Eye (tissue), 1 donor: ENCODE data around the gene FOXP4.

Experiments used
- DNase-seq: peaks from one replicate; pipeline ENCODE4 v3.0.0-alpha.2; 2015

Gene FOXP4

DNA sequence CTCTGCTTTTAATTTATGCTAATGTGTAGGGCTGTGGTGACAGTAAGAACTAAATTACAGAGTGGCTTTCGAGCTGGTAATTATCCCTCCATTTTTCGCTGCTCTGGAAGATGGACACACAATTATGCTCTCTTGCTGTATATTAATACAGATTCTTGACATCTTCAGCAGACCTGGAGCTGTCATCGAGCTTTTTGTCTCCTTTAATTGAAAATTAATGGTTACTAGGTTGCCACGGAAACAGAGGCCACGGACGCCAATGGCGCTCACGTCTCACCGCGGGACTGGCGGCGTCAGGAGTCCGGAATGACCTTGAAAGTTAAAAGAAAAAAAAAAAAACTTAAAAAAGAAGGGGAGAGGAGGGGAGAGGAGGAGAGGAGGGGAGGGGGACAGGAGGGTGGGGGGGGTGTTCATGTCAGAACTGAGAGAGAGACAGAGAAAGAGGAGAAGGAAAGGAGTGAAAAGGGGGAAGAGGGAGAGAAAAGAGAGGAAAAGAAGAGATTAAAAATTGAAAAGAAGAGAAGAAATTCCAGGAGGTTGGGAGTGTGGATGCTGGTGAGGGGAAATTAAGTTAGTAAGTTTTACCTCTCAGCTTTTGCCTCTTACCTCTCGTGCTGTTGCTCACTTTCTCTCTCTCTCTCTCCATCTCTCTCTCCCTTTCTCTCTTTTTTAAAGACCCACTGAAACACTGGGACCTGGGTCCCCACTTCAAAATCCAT, 22.1 kb upstream of the FOXP4 start:
- DNase-seq: peak; percentile 77

DNA sequence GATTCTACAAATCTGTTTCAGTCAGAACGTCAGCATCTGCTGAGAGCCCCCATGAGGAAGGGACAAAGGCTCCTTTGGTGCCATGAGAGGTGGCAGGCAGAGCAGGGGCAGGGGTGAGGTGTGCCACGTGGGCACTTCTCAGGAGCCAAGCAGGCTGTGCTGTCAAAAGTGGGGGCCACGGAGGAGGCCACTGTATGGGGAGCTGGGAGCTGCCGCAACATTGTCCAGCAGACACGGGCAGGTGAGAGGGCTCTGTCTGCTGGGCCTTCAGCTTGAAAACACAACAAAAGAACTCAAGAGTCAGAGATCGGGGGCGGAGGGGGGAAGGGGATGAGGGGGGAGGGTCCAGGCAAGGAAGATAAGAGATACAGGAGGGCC, 21.6 kb upstream of the FOXP4 start:
- DNase-seq: no peak

DNA sequence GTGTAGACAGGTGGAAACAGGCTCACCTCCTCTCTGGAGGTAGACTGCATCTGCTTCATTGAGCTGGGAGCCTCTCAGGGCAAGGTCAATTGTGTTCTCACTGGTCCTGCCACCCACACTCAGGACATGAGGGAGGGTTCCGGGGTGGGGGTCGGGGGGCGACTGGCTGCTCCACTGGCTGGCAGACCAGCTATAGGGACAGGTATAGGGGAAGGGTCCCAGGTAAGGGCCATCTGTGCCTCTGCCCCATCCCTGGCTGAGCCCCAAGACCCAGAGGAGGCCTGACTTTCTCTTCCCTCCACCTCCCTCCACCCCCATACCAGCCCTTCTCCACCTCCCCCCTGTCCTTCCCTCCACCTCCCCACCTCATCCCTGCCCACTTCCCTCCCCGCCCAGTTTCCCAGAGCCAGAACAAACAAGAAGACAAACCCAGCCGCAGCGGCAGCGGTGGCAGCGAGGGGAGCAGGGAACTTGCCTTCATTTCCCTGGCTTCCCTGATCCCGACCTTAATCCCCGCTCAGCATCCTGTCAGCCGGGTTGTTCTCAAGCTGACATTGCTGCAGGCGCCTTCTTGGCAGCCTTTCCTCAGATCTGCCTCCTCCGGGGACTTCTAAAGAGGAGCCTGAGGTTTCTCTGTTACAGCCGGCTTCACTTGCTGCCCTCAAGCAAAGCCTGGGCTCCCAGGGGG, 18.3 kb upstream of the FOXP4 start:
- DNase-seq: peak; percentile 79

DNA sequence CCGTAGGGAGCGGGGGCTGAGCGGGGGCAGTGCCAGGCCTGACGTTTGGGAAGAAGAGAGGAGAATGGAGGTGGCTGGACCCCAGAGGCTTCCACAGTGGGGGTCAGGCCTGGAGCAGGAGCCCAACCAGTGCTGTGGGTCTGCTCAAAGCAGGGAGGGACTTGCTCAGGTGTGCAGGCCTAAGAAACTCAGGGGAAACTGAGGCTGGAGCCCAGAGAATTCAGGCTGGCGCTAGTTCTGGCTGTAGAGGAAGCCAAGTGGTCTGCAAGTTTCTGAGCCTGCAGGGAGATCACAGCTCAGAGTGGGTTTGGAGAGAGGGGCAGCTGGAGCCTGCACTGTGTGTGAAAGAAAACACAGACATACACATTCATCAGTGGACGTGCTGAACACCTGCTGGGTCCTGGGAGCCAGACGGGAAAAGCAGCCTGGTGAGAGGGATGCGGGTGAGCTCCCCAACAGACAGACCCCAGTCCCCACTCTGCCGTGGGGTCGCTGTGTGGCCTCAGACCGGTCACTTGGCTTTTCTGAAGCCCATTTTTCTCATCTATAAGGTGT, 17.7 kb upstream of the FOXP4 start:
- no peak for DNase-seq

DNA sequence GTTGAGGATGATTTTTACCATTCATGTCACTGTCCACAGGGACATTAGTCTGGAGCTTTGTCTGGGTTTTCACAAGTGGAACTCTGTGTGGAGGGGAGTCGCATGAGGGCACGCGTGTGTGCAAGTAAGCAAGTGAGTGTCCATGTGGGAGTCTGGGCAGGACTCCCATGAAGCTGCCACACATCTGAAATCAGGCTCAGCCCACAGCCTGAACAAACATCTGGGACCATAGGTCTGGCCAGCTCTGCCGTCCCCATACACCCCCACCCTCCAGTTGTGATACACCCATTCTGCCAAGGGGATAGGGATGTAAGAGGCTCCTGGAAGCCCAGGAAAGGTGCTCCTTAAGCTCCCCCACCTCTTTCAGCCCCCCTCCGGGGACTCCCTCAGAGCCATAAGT, 17.1 kb upstream of the FOXP4 start:
- no peak for DNase-seq

DNA sequence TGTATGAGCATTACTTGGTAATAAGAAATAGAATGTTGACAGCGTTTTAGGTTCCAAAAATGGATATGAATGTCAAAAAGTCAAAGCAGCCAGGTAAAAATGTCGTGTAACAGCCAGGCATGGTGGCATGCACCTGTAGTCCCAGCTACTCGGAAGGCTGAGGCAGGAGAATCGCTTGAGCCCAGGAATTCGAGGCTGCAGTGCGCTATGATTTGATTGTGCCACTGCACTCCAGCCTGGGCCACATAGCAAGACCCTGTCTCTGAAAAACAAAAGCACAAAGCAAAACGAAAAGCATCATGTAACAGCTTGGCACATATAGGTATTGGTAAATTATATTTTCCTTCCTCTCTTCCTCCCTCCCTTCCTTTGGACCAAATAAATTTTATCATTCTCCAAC, 16.2 kb upstream of the FOXP4 start:
- no peak for DNase-seq

DNA sequence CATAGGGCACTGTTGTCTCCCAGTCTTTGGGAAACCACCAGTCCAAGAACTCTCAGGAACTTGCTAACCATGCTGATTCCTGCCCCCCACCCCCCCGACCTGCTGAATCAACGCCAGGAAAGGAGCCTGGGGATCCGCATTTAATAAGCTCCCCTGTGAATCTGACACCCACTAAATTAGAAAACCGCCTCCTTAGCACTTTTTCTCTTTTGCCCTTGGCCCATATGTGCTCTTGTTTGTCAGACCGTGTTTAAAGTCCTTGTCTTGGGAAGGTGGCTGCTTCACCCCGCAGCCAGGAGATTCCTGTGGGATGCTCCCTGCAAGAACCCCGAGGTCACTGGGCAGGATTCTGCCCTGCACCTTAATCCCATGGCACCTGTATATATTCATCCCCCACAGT, 15.7 kb upstream of the FOXP4 start:
- DNase-seq: no peak

DNA sequence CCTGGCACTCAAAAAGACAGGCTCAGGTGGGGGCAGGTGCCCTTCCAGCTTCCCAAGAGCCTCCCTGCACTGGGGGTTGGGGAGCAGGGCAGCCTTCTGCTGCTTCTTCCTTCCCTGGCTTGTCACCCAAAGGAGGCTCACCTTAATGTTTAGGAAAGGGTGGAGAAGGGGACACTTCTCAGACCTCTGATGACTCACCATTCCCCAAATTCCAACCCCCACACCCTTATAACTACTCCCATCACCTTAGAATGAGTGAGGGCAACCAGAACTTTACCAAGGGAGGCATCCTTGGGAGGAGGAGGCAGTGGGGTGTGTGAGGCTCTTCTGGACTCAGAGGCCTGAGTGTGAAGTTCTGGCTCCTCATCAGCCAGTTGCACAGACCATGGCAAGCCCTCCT, 15.2 kb upstream of the FOXP4 start:
- DNase-seq: no peak

DNA sequence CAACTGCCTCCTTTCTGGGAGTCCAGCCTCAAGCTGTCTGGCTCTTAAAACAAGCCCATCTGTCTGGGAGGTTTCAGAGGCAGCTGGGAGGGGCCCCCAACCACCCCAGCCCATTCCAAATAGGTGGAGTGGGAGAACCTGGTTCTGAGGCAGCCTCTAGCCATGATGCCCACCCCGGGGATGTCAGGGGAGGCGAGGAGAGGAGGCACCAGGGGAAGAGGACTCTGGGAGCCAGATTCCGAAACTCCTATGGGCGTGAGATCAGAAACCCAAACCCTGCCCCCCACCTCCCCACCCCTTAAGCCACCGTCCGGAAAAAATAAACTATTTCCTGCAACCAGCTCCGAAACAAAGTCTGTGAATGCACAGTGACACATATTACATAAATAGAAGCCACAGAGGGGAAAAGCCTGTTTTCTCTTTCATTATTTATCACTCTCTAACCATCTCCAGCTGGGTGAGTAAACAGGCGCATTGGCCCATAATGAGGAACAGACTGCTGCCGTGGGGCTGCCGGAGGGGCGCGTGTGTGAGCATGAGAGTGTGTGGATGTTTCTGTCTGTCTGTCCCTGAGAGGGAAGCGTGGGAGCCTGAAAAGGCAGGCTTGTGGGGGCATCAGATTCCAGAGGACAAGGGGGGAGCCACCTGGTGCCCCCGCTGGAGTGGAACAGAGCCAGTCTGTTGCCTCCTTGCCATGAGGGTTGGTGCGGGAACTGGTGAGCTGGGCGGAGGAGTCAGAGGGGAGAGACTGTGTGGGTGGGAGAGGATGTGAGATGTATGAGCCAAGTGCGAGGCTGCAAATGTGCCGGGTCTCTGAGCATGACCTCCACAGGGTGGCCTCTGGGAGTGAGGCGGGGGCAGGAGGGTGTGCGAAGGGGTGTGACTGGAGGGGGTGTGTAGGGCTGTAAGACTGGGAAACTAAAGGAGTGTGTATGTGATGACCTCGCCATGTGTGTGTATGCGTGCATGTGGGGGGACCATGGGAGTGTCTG, 14.3 kb upstream of the FOXP4 start:
- peak; percentile 81 for DNase-seq

DNA sequence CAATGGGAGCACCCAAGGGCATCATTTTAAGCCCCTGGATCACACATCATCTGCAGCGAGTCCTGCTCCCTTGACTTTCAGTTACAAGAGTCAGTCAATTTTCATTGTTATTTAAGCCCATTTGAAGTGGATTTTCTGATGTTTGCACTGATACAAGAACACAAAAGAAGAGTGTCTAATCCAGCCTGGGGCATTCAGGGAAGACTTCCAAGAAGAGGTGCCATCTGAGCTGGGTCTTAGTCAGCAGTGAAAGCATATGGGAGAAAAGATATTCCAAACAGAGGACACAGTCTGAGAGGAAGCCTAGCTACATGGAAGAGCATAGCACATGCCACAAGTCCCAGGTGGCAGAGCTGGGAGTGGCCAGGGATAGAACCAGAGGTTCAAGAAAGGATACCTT, 10.4 kb upstream of the FOXP4 start:
- DNase-seq: no peak

DNA sequence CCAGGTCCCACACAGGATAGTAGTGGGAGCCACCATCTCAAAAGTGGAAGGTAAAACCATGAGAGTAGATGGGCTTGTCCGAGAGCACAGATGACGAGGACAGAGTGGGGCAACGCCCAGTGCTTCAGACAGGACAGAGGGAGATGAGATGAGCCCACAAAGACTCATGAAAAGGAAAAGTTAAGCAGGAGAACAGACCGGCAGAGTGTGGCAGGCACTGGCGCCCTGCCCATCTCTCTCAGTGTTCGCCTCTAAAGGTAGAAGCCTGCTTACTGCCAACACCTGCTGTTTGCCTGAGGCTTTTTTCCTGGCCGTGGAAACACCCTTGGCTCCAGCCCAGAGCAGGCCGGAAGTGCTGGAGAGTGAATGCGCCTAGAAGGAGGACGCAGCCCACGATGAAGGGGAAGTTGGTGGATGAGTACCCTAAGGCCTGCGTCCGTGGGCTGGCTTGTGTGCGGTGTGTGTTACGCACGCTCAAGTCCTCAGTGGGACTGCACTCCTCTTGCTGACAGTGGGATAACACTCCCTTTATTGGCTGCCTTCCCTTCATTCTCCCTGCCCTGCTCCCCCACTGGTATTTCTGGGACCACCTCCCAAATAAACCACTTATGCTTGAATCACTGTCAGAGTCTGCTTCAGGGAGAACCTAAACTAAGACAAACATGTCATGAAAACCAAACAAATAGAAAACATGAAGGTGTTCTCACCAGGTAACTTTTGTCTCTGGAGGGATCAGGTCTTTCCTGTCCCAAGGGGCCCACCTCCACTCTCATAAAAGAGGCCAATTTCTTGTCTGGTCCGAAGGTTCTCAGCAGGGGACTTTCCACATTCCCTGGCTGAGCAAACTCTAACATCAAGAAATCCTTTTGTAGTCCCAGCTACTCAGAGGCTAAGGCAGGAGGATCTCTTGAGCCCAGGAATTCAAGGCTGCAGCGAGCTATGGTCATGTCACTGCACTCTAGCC, 9.1 kb upstream of the FOXP4 start:
- DNase-seq: no peak

DNA sequence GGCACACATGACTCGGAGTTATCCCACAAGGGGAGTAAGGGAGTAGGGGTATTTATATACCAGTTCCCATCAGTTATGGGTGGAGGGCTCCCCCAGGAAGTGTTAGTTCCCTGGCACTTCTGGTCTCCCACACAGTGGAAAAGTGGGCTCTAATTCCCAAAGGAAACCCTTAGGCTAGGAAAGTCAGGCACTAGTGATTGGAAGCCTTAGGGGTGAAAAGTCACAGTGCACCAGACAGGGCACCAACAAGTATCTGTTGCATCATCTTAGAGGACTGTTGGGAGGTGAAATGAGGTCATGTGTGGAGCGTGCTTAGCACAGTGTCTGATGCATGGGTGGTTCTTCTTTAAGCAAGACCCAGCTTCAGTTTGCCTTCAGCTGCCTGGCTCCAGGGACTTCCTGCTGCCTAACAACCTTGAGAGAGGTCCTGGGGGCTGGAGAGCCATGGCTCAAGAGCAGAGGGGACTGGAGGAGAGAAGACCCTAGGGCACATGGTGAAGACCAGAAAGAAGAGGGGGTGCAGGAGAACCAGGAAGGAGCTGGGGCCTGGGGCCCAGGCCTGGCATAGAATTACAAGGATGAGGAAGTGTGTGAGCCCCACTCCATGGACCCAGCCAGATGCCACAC, 7.5 kb upstream of the FOXP4 start:
- DNase-seq: no peak

DNA sequence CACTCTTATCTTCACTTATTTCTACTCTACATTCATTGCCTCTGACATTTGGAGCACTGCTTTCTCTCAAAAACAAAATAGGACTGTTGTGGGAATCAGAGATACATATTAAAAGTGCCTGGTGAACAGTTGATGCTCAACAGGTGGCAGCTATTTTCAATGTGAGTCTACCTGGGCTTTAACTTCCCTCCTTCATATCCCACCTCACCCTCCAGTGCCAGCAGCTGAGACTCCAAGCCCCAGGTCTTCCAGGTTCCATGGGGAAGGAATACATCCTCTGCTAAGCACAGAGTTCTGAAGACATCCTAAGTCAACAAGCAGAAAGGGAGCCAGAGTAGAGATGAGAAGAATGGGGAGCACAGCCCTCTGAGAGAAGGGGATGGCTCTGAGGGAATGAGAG, 7.0 kb upstream of the FOXP4 start:
- no peak for DNase-seq

DNA sequence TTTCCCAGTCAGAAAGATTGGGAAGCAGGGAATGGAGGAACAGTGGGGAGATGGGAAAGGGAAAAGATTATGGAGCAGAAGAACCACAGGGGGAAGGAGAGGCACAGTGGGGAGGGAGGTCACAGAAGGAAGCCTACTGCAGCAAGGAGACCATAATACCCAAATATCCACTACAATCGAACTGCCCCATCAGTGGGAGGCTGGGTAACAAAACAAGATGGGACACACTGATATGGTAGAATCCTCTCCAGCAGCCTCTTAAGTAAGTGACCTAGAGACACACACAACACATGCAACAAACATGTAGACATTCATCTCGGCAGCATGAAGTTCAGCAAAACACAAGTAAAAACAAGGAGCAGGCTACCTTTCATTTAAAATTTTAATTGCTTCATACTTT, 4.8 kb upstream of the FOXP4 start:
- no peak for DNase-seq

DNA sequence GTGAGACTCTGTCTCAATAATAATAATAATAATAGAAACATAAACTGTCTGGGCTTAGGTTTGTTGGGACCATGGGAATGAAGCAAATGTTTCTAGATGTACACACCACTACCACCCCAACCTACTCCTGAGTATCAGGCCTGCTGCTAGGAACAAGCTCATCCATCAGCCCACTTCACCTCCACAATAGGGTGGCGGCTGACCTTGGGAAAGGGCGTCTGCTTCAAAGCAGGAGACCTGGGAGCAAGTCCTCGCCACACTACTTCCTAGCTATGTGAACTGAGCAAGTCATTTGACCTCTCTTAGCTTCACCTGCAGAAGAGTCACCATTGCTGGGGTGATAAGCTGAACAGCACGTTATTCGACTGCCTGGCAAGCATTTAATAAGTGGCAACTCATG, 3.1 kb upstream of the FOXP4 start:
- DNase-seq: no peak

DNA sequence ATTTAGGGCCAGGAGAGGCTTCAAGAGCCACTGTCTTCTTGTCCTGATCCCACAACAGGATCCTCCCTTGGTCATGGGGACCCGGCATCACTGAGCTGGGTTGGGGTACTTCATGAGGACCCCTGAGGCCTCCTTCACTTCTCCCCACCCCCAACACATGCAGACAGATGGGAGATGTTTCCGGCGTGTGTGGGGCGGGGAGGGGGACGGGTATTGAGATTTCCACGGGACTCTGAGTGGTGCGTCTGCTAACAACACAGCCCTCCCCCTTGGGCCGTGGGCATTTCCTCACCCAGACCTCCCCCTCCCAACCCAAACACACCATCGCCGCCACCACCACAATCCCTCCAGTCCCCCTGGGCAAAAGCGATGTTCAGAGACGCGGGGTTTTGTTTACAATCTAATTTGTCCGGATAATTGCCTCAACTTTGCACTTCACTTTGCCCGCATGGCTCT, 906 bp upstream of the FOXP4 start:
- no peak for DNase-seq

DNA sequence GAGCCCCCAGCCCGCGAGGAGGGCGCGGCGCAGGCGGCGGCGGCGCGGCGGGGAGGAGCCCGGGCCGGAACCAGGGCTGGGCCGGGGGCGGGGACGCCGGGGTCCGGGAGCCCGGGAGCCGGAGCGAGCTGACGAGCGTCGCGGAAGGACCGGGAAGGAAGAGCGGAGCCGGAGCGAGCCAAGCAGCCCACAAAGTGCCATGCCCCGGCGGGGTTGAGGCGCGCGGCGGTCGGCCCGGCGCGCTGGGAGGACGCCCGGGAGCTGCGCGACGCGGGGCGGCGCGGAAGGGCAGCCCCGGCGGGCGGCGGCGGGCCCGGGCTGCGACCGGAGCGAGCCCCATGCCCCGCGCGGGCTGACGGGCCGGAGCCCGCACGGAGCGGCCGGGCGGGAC, 289 bp downstream of the FOXP4 start:
- peak; percentile 44 for DNase-seq

DNA sequence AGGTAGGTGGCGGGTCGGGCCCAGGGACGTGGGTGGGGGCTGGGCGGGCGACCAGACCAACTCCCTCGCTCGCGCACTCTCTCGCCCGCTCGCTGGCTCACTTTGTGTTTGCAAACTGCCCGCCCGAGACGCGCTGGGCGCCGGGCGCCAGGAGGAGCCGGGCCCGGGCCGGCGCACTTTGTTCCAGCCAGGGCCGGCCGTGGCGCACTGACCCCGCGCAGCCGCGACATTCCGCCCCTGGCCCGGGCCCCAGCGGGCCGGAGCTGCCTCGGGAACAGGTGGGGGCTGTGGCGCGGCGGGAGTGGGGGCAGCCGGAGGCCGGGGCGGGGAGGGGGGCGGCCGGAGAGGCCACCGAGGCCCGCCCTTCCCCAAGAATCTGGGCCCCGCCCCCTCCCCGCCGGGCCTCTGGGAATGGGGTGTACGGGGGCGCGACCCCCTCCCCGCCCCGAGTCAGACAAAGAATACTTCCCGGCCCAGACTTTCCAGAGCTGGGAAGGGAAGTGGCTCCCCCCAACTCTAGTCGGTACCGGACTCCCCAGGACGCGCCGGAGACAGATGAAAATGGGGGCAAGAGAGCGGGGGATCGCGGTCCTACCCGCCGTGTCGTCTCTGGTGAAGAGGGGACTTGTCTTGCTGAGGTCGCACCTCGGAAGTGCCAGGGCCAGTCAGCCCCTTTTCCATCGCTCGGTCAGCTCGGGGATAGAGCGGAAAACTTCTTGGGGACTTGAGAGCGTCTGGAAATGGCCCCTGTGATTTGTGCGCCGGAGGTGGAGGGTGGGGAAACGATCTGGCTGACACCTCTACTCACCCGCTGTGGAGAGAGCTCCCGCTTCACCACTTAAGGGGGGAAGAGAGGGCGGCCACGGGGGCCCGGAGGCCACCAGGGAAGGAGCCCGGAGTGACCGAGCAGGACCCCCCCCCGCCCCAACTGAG, 951 bp downstream of the FOXP4 start:
- DNase-seq: peak; percentile 72

DNA sequence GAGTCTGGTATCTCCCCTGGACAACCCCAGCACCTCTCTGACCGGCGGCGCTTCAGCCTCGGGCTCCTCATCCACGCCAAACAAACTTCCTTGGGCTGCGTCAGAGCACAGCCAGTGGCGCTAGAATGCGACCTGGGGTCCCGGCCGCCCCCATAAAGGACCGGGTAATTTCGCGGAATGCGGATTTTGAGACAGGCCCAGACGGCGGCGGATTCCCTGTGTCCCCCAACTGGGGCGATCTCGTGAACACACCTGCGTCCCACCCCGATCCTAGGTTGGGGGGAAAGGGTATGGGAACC, 1.6 kb downstream of the FOXP4 start:
- no peak for DNase-seq

DNA sequence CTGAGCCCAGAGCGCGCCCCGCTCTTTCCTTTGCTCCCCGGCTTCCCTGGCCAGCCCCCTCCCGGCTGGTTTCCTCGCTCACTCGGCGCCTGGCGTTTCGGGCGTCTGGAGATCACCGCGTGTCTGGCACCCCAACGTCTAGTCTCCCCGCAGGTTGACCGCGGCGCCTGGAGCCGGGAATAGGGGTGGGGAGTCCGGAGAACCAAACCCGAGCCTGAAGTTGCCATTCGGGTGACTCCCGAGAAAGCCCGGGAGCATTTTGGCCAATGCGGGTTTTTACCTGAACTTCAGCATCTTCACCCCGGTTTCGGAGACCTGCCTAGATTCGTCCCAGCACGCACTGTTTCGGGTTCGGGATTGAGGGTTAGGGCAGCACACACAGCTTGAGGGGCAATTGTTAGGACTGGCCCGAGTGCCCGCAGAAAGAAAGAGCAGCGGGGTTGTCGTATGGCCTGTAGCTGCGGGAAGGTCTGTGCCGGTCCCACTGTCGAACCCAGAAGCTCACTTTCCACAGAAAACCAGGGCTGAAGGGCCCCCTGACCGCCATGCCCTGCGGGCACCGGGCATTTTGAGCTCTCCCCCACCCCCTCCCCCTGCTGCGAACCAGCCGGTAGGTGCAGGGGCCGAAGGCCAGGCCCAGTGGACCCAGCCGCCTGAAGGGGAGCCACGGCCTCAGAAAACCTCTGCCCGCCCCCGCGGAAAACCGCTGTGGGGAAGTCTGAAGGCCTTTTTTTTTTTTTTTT, 2.1 kb downstream of the FOXP4 start:
- no peak for DNase-seq
